Cerebellar cortex (tissue), 1 donor: Measurements from ENCODE around the gene PLAC9.

Source experiments
- DNase-seq: peaks from one replicate; pipeline ENCODE4 v3.0.0-alpha.2; 2015; ENCODE audit warnings: low spot score

Gene PLAC9

GRCh38 chr10:80160361-80161320 lies 28.1 kb downstream of the PLAC9 start:
- no peak for DNase-seq

GRCh38 chr10:80161321-80162083 lies 29.0 kb downstream of the PLAC9 start:
- peak; percentile 41 for DNase-seq

GRCh38 chr10:80163741-80164341 lies 31.3 kb downstream of the PLAC9 start:
- DNase-seq: peak; percentile 80

- DNase-seq: no peak
Measured at GRCh38 chr10:80164596-80164995, 32.1 kb downstream of the PLAC9 start.

GRCh38 chr10:80165173-80165572 lies 32.6 kb downstream of the PLAC9 start:
- no peak for DNase-seq

- DNase-seq: no peak
Measured at GRCh38 chr10:80166581-80167470, 34.3 kb downstream of the PLAC9 start.

GRCh38 chr10:80167471-80168161 lies 35.1 kb downstream of the PLAC9 start:
- no peak for DNase-seq

- DNase-seq: no peak
Measured at GRCh38 chr10:80168162-80168511, 35.6 kb downstream of the PLAC9 start.

GRCh38 chr10:80168679-80169380 lies 36.3 kb downstream of the PLAC9 start:
- DNase-seq: no peak

GRCh38 chr10:80170026-80170425 lies 37.5 kb downstream of the PLAC9 start:
- no peak for DNase-seq

- DNase-seq: no peak
Measured at GRCh38 chr10:80170641-80171040, 38.1 kb downstream of the PLAC9 start.

GRCh38 chr10:80171248-80171660 lies 38.7 kb downstream of the PLAC9 start:
- no peak for DNase-seq

GRCh38 chr10:80172896-80173295 lies 40.4 kb downstream of the PLAC9 start:
- DNase-seq: no peak

- DNase-seq: peak; percentile 72
Measured at GRCh38 chr10:80173466-80173865, 40.9 kb downstream of the PLAC9 start.

- DNase-seq: no peak
Measured at GRCh38 chr10:80174641-80175395, 42.3 kb downstream of the PLAC9 start.

GRCh38 chr10:80176526-80176925 lies 44.0 kb downstream of the PLAC9 start:
- no peak for DNase-seq

GRCh38 chr10:80177781-80178636 lies 45.5 kb downstream of the PLAC9 start:
- no peak for DNase-seq

GRCh38 chr10:80182986-80183385 lies 50.5 kb downstream of the PLAC9 start:
- DNase-seq: no peak

- DNase-seq: no peak
Measured at GRCh38 chr10:80183436-80183835, 50.9 kb downstream of the PLAC9 start.
